HTERT RPE-1 (cell line): ENCODE data around the gene NKD1.
"Not testable (repeated sequence)": the region's sequence is repeated elsewhere in the genome, so short reads cannot be mapped to it uniquely, and the experiment has no call there.

Experiments used
- in situ Hi-C: fragments of 300-500 bp; cut with MboI; formaldehyde crosslinking; loops from 4 replicates; pipeline ENCODE4 v1.14.3; 2020; ENCODE audit warnings: low sequenced_read_pairs

Gene NKD1, protein sequence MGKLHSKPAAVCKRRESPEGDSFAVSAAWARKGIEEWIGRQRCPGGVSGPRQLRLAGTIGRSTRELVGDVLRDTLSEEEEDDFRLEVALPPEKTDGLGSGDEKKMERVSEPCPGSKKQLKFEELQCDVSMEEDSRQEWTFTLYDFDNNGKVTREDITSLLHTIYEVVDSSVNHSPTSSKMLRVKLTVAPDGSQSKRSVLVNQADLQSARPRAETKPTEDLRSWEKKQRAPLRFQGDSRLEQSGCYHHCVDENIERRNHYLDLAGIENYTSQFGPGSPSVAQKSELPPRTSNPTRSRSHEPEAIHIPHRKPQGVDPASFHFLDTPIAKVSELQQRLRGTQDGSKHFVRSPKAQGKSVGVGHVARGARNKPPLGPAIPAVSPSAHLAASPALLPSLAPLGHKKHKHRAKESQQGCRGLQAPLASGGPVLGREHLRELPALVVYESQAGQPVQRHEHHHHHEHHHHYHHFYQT

GRCh38 chr16:50548125-50548908, at the start of gene NKD1:
NKD1 (plus strand) TSS chr16:50548396; CDS start chr16:50548554, 158 bp downstream.
- in situ Hi-C loops: no loop called here

DNA sequence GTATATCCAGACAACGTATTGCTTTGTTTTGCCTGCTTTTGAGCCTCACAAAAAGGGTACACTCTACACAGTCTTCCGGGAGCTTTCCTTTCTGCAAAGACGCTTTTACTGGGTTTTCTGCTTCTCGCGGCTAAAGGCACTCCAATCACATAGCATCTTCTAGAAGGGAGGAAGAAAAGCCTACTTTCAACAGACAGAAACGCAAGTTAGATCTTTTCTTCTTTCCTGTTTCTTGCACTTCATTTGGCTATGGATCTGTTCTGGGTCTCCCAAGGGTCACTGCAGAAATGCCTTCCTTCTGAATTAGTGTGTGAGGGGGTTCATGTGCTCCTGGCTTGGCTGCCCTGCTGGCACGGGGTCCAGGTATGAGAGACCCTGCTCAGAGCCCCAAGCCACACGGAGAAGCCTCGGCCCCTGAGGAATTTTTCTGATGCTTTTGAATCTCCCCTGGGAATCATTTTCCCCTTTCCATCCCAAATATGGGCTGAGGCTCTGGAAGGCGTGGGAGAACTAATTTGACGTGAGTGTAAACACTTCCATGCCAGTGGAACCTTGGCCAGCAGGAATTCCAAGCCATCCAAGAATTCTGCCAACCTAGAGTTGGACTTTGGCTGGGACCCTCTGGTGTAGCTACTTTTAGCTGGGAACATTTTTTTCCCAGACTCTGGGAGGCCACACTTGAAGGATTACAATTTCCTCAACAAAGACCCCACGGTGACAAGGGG, 49.6 kb upstream of the NKD1 start:
- in situ Hi-C loops: no loop called here

GRCh38 chr16:50499254-50499653, 48.9 kb upstream of the NKD1 start:
- in situ Hi-C loops: no loop called here

- in situ Hi-C loops: no loop called here
Observed at GRCh38 chr16:50500171-50500874, 47.9 kb upstream of the NKD1 start.

DNA sequence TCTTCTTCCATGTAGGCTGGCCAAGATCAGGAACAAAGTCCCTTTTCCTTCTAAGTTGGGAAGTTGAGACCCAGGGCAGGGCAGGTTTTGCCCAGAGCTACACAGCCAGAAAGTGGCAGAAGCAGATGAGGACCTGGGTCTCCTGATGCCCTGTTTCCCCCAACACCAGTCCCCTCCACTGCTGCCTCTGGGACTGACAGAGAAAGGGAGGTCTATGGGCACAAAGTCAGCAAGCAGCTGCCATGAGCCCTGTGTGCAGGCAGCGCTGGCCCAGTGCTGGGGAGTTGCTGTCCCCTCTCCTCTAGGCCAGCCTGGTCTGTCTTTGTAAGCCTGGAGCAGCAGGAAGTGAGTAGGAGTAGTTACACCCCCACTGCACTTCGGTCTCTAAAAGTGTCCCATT, 46.9 kb upstream of the NKD1 start:
- in situ Hi-C loops: no loop called here

DNA sequence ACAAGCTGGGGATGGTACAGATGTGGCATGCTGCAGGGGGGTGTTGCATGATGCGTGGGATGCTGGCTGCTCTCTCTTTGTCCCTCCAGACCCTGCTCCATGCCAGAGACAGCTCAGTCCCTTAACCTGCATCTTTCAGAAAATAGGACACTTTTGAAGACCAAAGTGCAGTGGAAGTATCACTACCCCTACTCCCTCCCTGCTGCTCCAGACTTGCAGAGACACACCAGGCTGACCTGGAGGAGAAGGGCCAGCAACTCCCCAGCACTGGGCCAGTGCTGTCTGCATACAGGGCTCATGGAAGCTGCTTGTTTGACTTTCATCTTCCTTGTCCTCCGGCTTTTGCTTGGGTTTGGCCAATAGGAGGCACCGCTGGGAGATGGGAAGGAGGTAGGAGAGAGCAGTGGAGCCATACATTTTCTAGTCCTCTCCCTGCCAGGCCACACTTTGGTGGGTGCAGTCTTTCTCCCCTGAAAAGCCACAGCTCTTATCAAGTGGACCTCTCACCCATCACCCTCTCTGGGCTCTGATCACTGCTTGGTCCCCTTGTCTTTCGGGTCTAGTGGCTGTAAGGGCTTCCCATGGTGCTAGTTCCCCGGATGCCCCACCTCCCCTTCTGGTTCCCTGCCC, 46.1 kb upstream of the NKD1 start:
- in situ Hi-C loops: no loop called here

GRCh38 chr16:50502616-50503011, 45.6 kb upstream of the NKD1 start:
- in situ Hi-C loops: no loop called here

DNA sequence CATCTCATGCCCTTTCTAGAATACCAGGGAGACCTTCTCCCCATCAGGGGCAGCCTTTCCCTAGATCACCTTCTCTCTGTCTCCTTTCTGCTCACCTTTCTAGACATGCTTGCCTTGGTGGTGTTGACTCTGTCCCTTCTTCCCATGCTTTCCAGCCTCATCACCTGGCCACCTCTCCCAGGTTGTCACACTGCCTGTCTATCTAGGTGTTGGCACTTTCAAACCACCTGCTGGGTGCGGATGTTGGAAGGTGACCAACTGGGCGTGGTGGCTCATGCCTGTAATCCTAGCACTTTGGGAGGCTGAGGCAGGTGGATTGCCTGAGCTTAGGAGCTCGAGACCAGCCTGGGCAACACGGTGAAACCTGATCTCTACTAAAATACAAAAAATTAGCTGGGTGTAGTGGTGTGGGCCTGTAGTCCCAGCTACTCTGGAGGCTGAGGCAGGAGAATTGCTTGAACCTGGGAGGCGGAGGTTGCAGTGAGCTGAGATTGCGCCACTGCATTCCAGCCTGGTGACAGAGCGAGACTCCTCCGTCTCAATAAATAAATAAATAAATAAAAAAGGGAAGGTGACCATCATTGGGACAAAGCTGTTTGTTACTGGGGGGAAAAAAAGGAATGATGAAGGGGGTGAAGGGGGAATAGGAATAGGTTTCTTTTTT, 44.2 kb upstream of the NKD1 start:
- in situ Hi-C loops: not testable (repeated sequence)

DNA sequence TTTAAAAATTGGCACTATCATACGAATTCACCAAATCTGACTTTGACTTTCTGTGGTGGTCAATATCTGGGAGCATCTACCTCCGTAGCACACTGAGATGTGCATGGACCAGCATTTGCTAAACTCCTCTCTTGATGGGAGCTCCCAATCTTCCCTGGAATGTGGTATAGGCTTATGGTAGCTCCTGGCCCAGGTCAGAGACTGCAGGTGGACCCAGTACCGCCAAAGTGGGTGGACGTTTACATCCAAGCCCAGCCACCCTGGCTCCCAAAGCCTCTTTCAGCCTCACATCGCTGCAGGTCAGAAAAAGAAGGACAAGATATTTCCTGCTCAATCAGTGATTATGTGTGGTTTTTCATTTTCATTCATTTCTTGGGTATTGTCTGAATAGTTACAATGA, 43.1 kb upstream of the NKD1 start:
- in situ Hi-C loops: no loop called here

DNA sequence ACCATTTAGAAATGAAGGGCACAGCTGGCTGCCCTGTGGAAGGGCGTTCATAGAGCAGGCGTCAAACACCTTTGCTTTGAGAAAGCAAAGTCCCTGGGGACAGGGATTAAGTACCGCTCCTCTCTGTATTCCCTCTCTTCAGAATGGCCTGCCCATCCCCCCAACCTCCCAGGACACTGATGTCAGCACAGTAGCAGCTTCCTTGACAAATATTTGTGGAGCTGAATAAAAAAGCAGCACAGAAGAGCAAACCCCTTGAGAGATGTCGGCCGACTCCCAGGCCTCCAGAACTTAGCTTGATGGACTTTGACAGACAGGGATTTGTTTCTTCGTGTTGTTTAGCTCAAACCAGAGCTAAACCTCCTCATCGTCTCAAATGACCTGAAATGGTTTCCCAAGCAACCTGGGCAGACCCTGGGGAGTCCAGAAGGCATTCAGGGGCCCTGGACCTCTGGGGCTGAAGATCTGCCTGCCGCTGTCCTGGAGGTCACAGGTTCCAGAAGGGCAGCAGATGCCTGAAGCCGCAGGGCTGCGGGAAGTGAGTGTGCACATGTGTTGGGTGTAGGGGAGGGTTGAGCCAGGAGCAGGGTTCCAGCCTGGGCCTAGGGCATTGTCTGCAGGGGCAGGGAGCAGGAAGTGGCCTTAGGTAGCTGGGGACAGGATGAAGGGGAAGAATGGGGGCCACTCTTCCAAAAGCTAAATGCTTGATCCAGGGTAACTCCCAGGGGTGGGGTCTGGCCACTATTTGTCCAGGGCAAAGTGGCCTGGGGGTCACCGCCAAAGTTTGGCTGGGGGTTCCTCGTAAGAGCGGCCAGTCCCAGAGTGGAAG, 42.3 kb upstream of the NKD1 start:
- in situ Hi-C loops: no loop called here

DNA sequence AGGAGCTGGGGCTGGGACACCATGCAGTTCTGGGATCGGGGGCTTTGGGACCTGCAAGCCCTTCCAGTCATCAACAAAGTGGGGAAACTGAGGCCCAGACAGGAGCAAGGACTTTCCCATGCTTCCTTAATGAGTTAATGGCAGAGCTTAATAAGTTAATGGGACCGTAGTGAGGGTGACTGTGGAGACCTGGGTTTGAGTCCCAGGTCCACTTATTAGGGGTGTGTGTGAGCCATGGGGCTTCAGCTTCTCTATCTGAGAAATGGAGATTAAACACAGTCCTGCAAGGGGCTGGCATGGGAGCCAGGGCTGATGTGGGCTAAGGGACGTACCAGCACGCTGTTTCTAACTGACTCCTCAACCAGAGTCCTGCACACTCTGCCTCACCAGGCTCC, 41.7 kb upstream of the NKD1 start:
- in situ Hi-C loops: no loop called here

DNA sequence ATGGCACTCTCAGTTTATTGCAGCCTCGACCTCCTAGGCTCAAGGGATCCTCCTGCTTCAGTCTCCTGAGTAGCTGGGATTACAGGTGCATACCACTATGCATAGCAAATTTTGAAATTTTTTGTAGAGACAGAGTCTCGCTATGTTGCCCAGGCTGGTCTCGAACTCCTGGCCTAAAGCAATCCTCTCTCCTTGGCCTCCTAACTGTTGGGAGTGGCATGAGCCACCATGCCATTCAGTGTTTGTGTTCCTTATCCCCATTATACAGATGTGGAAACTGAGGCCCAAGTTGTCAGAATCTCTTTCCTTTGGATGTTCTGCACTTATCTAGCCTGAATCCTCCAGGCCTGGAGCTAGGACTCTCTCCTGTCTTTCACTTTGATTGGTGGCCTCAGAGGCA, 40.8 kb upstream of the NKD1 start:
- in situ Hi-C loops: no loop called here

- in situ Hi-C loops: no loop called here
Observed at GRCh38 chr16:50509521-50510341, 38.5 kb upstream of the NKD1 start.

DNA sequence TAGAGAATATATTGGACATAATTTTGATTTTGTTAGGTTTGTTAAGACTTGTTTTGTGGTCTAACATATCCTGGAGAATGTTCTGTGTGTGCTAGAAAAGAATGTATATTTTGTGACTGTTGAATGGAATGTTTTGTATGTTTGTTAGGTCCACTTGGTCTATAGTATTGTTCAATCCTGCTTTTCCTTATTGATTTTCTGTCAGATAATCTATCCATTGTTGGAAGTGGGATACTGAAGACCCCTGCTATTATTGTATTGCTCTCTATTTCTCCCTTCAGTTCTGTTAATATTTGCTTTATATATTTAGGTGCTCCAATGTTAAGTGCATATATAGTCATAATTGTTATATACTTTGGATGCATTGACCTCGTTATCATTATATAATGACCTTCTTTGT, 33.0 kb upstream of the NKD1 start:
- in situ Hi-C loops: no loop called here

GRCh38 chr16:50516401-50516800, 31.8 kb upstream of the NKD1 start:
- in situ Hi-C loops: no loop called here

GRCh38 chr16:50516890-50517289, 31.3 kb upstream of the NKD1 start:
- in situ Hi-C loops: no loop called here

DNA sequence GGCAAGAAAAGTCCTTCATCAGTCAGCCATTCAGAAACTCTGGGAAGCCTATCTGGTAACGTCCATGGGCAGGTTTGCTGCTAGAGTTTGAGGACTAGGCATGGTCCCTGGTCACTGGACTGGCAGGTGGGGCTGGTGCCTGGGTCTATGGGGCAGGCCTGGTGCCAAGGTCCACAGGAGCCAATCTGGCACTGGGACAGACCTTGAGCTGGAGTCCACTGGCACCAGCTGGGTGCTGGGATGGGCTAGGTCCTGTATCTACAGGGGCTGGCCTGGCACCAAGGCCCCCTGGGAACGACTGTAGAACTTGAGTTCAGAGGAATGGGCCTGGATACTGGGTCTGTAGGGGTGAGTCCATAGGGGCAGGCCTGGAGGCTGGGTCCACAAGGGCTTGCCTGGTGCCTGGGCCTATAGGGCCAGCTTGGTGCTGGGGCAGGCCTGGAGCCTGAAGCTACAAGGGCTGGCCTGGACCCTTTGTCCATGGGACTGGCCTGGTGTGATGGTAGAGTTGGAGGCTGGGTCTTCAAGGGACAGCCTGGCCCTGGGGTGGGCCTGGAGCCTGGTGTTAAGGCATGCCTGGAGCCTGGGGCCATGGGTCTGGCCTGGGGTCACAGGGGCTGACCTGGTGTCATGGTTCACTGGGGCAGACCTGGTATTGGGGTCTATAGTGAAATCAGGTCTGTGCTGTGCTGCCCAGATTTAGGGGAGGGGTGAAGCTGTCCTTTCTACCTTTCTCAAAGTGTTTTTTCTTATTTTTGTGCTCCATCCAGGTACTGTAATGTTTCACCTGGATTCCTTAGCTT, 30.5 kb upstream of the NKD1 start:
- in situ Hi-C loops: no loop called here
